Keratinocyte (primary cell): Measurements from ENCODE around the gene PRSS33. TPM values are rescaled to one million over a fixed set of nuclear protein-coding genes. Genes with fewer than 3 reads are reported as not detected.

Source experiments
- DNase-seq: peaks from one replicate; pipeline ENCODE4 v3.0.0-alpha.2; 2011; ENCODE audit warnings: low read depth, missing footprints, low spot score
- FAIRE-seq: peaks from 2 replicates; lab custom pipeline; 2011; peaks lifted over from hg19 to GRCh38; lab: Jason Lieb, UNC
- H2AFZ ChIP-seq: 2 replicates; pipeline ENCODE4 v1.6.0; 2012; ENCODE audit warnings: low read length, control low read depth, inconsistent platforms; ENCODE audit not compliant: control insufficient read depth
- H3K27ac ChIP-seq: 2 replicates; pipeline ENCODE4 v1.5.1; 2011; ENCODE audit warnings: low read length; ENCODE audit not compliant: control insufficient read depth, insufficient read depth
- H3K27me3 ChIP-seq: 3 replicates; pipeline ENCODE4 v1.6.0; 2011; ENCODE audit warnings: low read length; ENCODE audit not compliant: control insufficient read depth, insufficient read depth; ENCODE audit errors: extremely low read depth
- H3K36me3 ChIP-seq, 2 experiments: 2 replicates in 1 of 2; 3 replicates in 1 of 2; pipeline ENCODE4 v1.5.1; 2011; ENCODE audit warnings: low read length in 2 of 2, mild to moderate bottlenecking in 1 of 2; ENCODE audit not compliant: control insufficient read depth in 2 of 2, insufficient read depth in 2 of 2; ENCODE audit errors: extremely low read depth in 1 of 2
- H3K4me1 ChIP-seq: 3 replicates; pipeline ENCODE4 v1.5.1; 2011; ENCODE audit warnings: low read length; ENCODE audit not compliant: control insufficient read depth, insufficient read depth; ENCODE audit errors: extremely low read depth
- H3K4me2 ChIP-seq: 3 replicates; pipeline ENCODE4 v1.6.0; 2011; ENCODE audit warnings: low read depth, low read length; ENCODE audit not compliant: control insufficient read depth, insufficient read depth; ENCODE audit errors: extremely low read depth
- H3K4me3 ChIP-seq, 3 experiments: fragments of 200-600 bp in 1 of 3; sonication (generic) in 1 of 3; 2 replicates in 2 of 3; 3 replicates in 1 of 3; pipeline ENCODE4 v1.5.1; 2011 to 2016; ENCODE audit warnings: low read length in 3 of 3, mild to moderate bottlenecking in 3 of 3, control low read depth in 2 of 3, inconsistent platforms in 1 of 3, low read depth in 1 of 3, mixed read lengths in 1 of 3, mixed run types in 1 of 3, moderate library complexity in 1 of 3; ENCODE audit not compliant: control insufficient read depth in 2 of 3, insufficient read depth in 2 of 3; ENCODE audit errors: extremely low read depth in 1 of 3
- H3K79me2 ChIP-seq: 2 replicates; pipeline ENCODE4 v1.6.0; 2012; ENCODE audit warnings: low read length; ENCODE audit not compliant: control insufficient read depth, insufficient read depth
- H3K9ac ChIP-seq: 3 replicates; pipeline ENCODE4 v1.6.0; 2011; ENCODE audit warnings: low read length; ENCODE audit not compliant: control insufficient read depth, insufficient read depth; ENCODE audit errors: extremely low read depth
- H3K9me1 ChIP-seq: 3 replicates; pipeline ENCODE4 v1.6.0; 2011; ENCODE audit warnings: low read length; ENCODE audit not compliant: control insufficient read depth, insufficient read depth; ENCODE audit errors: extremely low read depth
- H3K9me3 ChIP-seq: 2 replicates; pipeline ENCODE4 v1.5.1; 2012; ENCODE audit warnings: low read depth, low read length; ENCODE audit not compliant: control insufficient read depth
- H4K20me1 ChIP-seq: 3 replicates; pipeline ENCODE4 v1.6.0; 2011; ENCODE audit warnings: low read length; ENCODE audit not compliant: control insufficient read depth, insufficient read depth; ENCODE audit errors: extremely low read depth
- EZH2 ChIP-seq: IDR thresholded peaks from one replicate; pipeline ENCODE4 v1.6.1; 2012; ENCODE audit warnings: inconsistent platforms, mild to moderate bottlenecking, low read length, moderate library complexity
- dilution Hi-C: fragments of 300-500 bp; cut with MboI; formaldehyde crosslinking; loops from one replicate; pipeline ENCODE4 v1.7.0; 2020; ENCODE audit warnings: low sequenced_read_pairs; ENCODE audit not compliant: extremely low pct_ligation_motif_present
- polyA plus RNA-seq, 5 experiments: library from polyadenylated mRNA; depleted of rRNA in 3 of 5; stranded (reverse) in 3 of 5; stranded (forward) in 1 of 5; unstranded in 1 of 5; fragments of >200 nt; gene quantifications; 1 replicate in 1 of 5; 2 replicates in 3 of 5; 3 replicates in 1 of 5; pipeline versions ENCODE4 v1.2.1 to v1.2.3, GENCODE V29; 2011 to 2012; ENCODE audit warnings: missing spikeins in 2 of 5, low read depth in 1 of 5, low replicate concordance in 1 of 5
- TF ChIP-seq, protein P1 (sequence below), 3 experiments: IDR thresholded peaks in 1 of 3; conservative IDR thresholded peaks in 1 of 3; optimal IDR thresholded peaks in 1 of 3; 2 replicates in 2 of 3; 3 replicates in 1 of 3; pipeline versions ENCODE3 to v1.5.1; 2011; ENCODE audit warnings: low read length in 3 of 3, mild to moderate bottlenecking in 3 of 3, moderate library complexity in 2 of 3, control low read depth in 1 of 3, inconsistent platforms in 1 of 3; ENCODE audit not compliant: insufficient read depth in 2 of 3; ENCODE audit errors: extremely low read depth in 1 of 3

PRSS33 gene
- polyA plus RNA-seq, 1 donor (not counting 4 experiments of a cell fraction or from before 2014, with no cell fraction given), result not detected

DNA sequence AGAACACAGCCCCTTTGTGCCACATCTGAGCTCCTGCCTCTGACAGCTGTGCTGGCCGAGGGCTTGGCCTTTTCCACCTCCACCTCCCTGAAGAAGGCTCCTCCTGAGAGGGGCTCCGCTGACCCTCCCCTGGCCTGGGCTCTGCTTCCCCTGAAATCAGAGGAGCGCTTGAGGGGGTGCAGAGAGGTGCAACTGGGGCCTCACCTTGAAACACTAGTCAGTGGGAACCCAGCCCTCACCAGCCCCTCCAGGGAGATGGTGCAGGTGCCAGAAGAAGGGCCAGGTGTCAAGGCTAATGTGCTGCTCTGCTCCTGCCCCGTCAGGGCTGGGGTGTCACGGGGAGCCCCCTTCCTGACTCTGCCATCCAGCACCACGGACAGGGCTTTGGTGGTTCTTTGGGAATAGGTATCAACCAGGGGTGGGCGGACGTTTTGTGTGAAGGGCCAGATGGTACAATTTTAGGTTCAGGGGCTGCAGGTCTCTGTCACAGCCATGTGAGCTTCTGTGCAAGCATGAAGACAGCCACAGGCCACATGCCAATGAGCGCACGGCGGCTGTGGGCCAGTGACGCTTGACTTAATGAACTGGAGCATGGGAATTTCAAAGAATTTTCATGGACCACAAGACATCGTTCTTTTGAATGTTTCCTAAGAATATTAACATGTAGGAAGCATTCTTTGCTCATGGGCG, 40.6 kb upstream of the PRSS33 start:
- Histone ChIP-seq H3K4me2 (no peak overlapping the region), H3K4me3 (no peak overlapping the region), H3K9me1 (no peaks in the 10 kb centered on the region), H3K36me3 (no peaks in the 10 kb centered on the region), H3K9ac (no peak overlapping the region), H3K4me1 (peaks cover 13% of the 10 kb centered on the region), H4K20me1 (no peaks in the 10 kb centered on the region), H3K27ac (no peak overlapping the region), H3K79me2 (no peaks in the 10 kb centered on the region), H3K9me3 (no peaks in the 10 kb centered on the region), H3K27me3 (peaks cover 64% of the 10 kb centered on the region), H2AFZ (no peak overlapping the region)
- DNase-seq (no peak), FAIRE-seq (no peak)
- dilution Hi-C loops, result no loop called here
- TF ChIP-seq EZH2, result no peak
- TF ChIP-seq, protein P1, sequence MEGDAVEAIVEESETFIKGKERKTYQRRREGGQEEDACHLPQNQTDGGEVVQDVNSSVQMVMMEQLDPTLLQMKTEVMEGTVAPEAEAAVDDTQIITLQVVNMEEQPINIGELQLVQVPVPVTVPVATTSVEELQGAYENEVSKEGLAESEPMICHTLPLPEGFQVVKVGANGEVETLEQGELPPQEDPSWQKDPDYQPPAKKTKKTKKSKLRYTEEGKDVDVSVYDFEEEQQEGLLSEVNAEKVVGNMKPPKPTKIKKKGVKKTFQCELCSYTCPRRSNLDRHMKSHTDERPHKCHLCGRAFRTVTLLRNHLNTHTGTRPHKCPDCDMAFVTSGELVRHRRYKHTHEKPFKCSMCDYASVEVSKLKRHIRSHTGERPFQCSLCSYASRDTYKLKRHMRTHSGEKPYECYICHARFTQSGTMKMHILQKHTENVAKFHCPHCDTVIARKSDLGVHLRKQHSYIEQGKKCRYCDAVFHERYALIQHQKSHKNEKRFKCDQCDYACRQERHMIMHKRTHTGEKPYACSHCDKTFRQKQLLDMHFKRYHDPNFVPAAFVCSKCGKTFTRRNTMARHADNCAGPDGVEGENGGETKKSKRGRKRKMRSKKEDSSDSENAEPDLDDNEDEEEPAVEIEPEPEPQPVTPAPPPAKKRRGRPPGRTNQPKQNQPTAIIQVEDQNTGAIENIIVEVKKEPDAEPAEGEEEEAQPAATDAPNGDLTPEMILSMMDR (optimal IDR thresholded peaks at IDR 0.05 in 1 of 3, IDR thresholded peaks at IDR 0.05 in 1 of 3, conservative IDR thresholded peaks at IDR 0.05 in 1 of 3; ENCODE audit: extremely low read depth in 1 of 3, insufficient read depth in 2 of 3, low read length in 3 of 3), result no peak

DNA sequence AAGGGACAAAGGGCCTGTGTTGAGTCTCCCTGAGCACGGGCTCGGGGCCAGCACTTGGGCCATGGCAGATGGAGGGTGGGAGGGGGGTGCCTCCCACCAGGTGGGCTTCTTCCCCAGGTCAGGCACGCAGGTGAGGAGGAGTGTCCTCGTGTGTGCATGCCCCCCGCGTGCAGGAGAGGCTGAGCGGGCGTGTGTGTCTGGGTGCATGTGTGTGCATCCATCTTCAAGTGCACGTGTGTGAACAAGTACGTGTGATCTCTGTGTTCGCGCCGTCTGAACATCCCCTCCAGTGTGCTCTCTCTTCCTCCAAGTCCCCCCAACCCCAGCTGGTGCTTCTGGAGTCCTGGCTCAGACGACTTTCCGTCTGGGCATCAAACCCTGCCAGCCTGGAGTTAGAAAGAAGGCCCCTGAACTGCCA, 40.0 kb upstream of the PRSS33 start:
- Histone ChIP-seq H3K27ac (no peak overlapping the region), H3K79me2 (no peaks in the 10 kb centered on the region), H2AFZ (no peak overlapping the region), H3K9me1 (no peaks in the 10 kb centered on the region), H3K36me3 (no peaks in the 10 kb centered on the region), H3K9me3 (no peaks in the 10 kb centered on the region), H3K4me3 (no peak overlapping the region), H3K4me1 (peaks cover 13% of the 10 kb centered on the region), H3K4me2 (no peak overlapping the region), H3K27me3 (peaks cover 58% of the 10 kb centered on the region), H3K9ac (no peak overlapping the region), H4K20me1 (no peaks in the 10 kb centered on the region)
- TF ChIP-seq EZH2, result no peak
- TF ChIP-seq, protein P1 (optimal IDR thresholded peaks at IDR 0.05 in 1 of 3, IDR thresholded peaks at IDR 0.05 in 1 of 3, conservative IDR thresholded peaks at IDR 0.05 in 1 of 3; ENCODE audit: extremely low read depth in 1 of 3, insufficient read depth in 2 of 3, low read length in 3 of 3), result no peak
- DNase-seq (no peak), FAIRE-seq (no peak)
- dilution Hi-C loops, result no loop called here
